GM23338 (cell line): ENCODE results near the gene USP50. TPM values are rescaled to one million over a fixed set of nuclear protein-coding genes. Genes with fewer than 3 reads are reported as not detected.

Source experiments
- ATAC-seq: fragments of 200-7000 bp; cut with Tn5 transposase; 3 replicates; pipeline ENCODE4 v1.9.1; 2020
- DNase-seq: peaks from one replicate; pipeline ENCODE4 v3.0.0-alpha.2; 2015; ENCODE audit warnings: low spot score
- H2AFZ ChIP-seq: fragments of 200-600 bp; sonication (generic); 2 replicates; pipeline ENCODE4 v1.8.0; 2016; ENCODE audit warnings: antibody characterized with exemption, mild to moderate bottlenecking, moderate library complexity
- H3F3A ChIP-seq: fragments of 200-600 bp; sonication (generic); replicated peaks from 2 replicates; pipeline ENCODE4 v1.8.0; 2017; ENCODE audit warnings: antibody characterized with exemption, mixed run types, low read depth
- H3K27ac ChIP-seq: fragments of 200-600 bp; sonication (generic); 2 replicates; pipeline ENCODE4 v1.6.1; 2016; ENCODE audit warnings: low read depth
- H3K27me3 ChIP-seq: fragments of 200-600 bp; sonication (generic); 2 replicates; pipeline ENCODE4 v1.8.0; 2016; ENCODE audit warnings: mild to moderate bottlenecking, mixed run types, moderate library complexity; ENCODE audit not compliant: insufficient read depth
- H3K36me3 ChIP-seq: fragments of 200-600 bp; sonication (generic); 2 replicates; pipeline ENCODE4 v1.8.0; 2016; ENCODE audit warnings: mild to moderate bottlenecking; ENCODE audit not compliant: insufficient read depth
- H3K4me1 ChIP-seq: fragments of 200-600 bp; sonication (generic); 2 replicates; pipeline ENCODE4 v1.8.0; 2016; ENCODE audit warnings: mild to moderate bottlenecking, moderate library complexity; ENCODE audit not compliant: insufficient read depth
- H3K4me2 ChIP-seq: fragments of 200-600 bp; sonication (generic); 2 replicates; pipeline ENCODE4 v1.7.1; 2017; ENCODE audit warnings: mixed run types
- H3K4me3 ChIP-seq: fragments of 200-600 bp; sonication (generic); 2 replicates; pipeline ENCODE4 v1.6.1; 2016; ENCODE audit warnings: mixed run types
- H3K79me2 ChIP-seq: fragments of 200-600 bp; sonication (generic); replicated peaks from 2 replicates; pipeline ENCODE4 v1.8.0; 2017; ENCODE audit warnings: mild to moderate bottlenecking; ENCODE audit not compliant: insufficient read depth
- H3K9me2 ChIP-seq: fragments of 200-600 bp; sonication (generic); 2 replicates; pipeline ENCODE4 v1.8.0; 2017; ENCODE audit not compliant: insufficient read depth
- H4K20me1 ChIP-seq: fragments of 200-600 bp; sonication (generic); replicated peaks from 2 replicates; pipeline ENCODE4 v1.8.0; 2017; ENCODE audit warnings: mild to moderate bottlenecking; ENCODE audit not compliant: insufficient read depth
- H3K27ac Mint-ChIP-seq: 2 replicates; pipeline ENCODE4 v1.8.0; 2020; ENCODE audit warnings: inconsistent platforms, mild to moderate bottlenecking, moderate library complexity, mixed read lengths
- H3K27me3 Mint-ChIP-seq: 3 replicates; pipeline ENCODE4 v1.8.0; 2022; ENCODE audit warnings: low read depth, mild to moderate bottlenecking, moderate library complexity, mixed read lengths, inconsistent platforms; ENCODE audit not compliant: insufficient read depth, poor library complexity
- H3K36me3 Mint-ChIP-seq: 3 replicates; pipeline ENCODE4 v1.8.0; 2021; ENCODE audit warnings: low read depth, mild to moderate bottlenecking, inconsistent platforms, moderate library complexity, mixed read lengths
- H3K4me1 Mint-ChIP-seq: 3 replicates; pipeline ENCODE4 v1.8.0; 2020; ENCODE audit warnings: mild to moderate bottlenecking, inconsistent platforms, mixed read lengths
- H3K4me3 Mint-ChIP-seq: 3 replicates; pipeline ENCODE4 v1.8.0; 2021; ENCODE audit warnings: moderate library complexity, mild to moderate bottlenecking, inconsistent platforms, mixed read lengths
- H3K9me3 Mint-ChIP-seq: 3 replicates; pipeline ENCODE4 v1.8.0; 2020; ENCODE audit warnings: moderate library complexity, mild to moderate bottlenecking, inconsistent platforms, mixed read lengths
- EZH2 ChIP-seq: fragments of 200-600 bp; sonication (generic); IDR thresholded peaks from one replicate; pipeline ENCODE4 v1.8.0; 2017; ENCODE audit warnings: antibody characterized with exemption, mild to moderate bottlenecking, low read depth; ENCODE audit not compliant: unreplicated experiment
- EZH2phosphoT487 ChIP-seq: fragments of 200-600 bp; sonication (generic); IDR thresholded peaks from one replicate; pipeline ENCODE4 v1.8.1; 2018; ENCODE audit warnings: antibody characterized with exemption; ENCODE audit not compliant: unreplicated experiment
- JUNB ChIP-seq: IDR thresholded peaks from one replicate; pipeline ENCODE4 v1.6.1; 2016; ENCODE audit warnings: antibody characterized with exemption; ENCODE audit not compliant: unreplicated experiment
- NANOG ChIP-seq: IDR thresholded peaks from 2 replicates; pipeline ENCODE4 v1.6.1; 2016; ENCODE audit warnings: antibody characterized with exemption, borderline replicate concordance
- POLR2AphosphoS5 ChIP-seq: IDR thresholded peaks from 2 replicates; pipeline ENCODE4 v1.6.1; 2016; ENCODE audit warnings: antibody characterized with exemption, low read depth
- STAT1 ChIP-seq: IDR thresholded peaks from one replicate; pipeline ENCODE4 v1.6.1; 2016; ENCODE audit warnings: antibody characterized with exemption; ENCODE audit not compliant: unreplicated experiment
- ZNF114 ChIP-seq: fragments of 250-450 bp; sonication (Bioruptor Pico); IDR thresholded peaks from 2 replicates; pipeline ENCODE4 v1.5.0; 2020; ENCODE audit warnings: mild to moderate bottlenecking, moderate library complexity
- polyA plus RNA-seq: library from polyadenylated mRNA; unstranded; fragments of >200 nt; fragmentation: Nextera tagmentation; extraction: Ambion mirVana; gene quantifications from 2 replicates; pipeline ENCODE4 v1.2.1, GENCODE V29; 2016
- total RNA-seq: library from RNA; depleted of rRNA; stranded (reverse); fragments of >200 nt; shearing (Covaris generic); gene quantifications from 2 replicates; pipeline ENCODE4 v1.2.3, GENCODE V29; 2014
- TF ChIP-seq, protein P1 (sequence below), 2 experiments: fragments of 200-600 bp in 1 of 2; sonication (generic) in 1 of 2; conservative IDR thresholded peaks; 2 replicates each; pipeline versions ENCODE4 v1.5.1 to v1.6.1; 2016 to 2017; ENCODE audit warnings: antibody characterized with exemption in 2 of 2, low read depth in 2 of 2, mild to moderate bottlenecking in 2 of 2, moderate library complexity in 1 of 2
- TF ChIP-seq, protein P2 (sequence below): IDR thresholded peaks from 2 replicates; pipeline ENCODE4 v1.6.1; 2016; ENCODE audit warnings: antibody characterized with exemption
- TF ChIP-seq, protein P3 (sequence below): IDR thresholded peaks from one replicate; pipeline ENCODE4 v1.6.1; 2018; ENCODE audit warnings: antibody characterized with exemption; ENCODE audit not compliant: unreplicated experiment
- TF ChIP-seq, protein P4 (sequence below): fragments of 250-450 bp; sonication (Bioruptor Pico); IDR thresholded peaks from 2 replicates; pipeline ENCODE4 v1.5.0; 2020; ENCODE audit warnings: mild to moderate bottlenecking, moderate library complexity

Gene USP50
- total and polyA plus RNA-seq, 2 experiments from 2014 or later, result 6.3 TPM; not detected in 1

DNA sequence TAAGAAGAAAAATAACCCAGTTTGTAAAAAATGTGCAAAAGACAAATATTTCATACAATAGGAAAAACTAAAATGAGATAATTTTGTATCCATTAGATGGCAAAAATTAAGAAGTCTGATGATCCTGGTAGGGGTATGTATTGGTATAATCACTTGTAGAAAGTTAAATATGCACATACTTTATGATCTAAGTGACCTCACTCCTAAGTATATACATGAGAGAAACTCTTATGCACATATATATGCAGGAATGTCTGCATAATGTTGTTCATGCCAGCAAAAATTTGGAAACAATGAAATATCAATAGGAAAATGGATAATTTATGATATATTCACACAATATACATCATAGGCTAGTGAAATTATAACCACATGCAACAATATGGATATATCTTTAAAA, 33.5 kb downstream of the USP50 start (continued):
- TF ChIP-seq, protein P1, sequence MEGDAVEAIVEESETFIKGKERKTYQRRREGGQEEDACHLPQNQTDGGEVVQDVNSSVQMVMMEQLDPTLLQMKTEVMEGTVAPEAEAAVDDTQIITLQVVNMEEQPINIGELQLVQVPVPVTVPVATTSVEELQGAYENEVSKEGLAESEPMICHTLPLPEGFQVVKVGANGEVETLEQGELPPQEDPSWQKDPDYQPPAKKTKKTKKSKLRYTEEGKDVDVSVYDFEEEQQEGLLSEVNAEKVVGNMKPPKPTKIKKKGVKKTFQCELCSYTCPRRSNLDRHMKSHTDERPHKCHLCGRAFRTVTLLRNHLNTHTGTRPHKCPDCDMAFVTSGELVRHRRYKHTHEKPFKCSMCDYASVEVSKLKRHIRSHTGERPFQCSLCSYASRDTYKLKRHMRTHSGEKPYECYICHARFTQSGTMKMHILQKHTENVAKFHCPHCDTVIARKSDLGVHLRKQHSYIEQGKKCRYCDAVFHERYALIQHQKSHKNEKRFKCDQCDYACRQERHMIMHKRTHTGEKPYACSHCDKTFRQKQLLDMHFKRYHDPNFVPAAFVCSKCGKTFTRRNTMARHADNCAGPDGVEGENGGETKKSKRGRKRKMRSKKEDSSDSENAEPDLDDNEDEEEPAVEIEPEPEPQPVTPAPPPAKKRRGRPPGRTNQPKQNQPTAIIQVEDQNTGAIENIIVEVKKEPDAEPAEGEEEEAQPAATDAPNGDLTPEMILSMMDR (conservative IDR thresholded peaks at IDR 0.05; ENCODE audit: low read depth in 2 of 2), result no peak
- TF ChIP-seq ZNF114 (CRISPR knock-in tag) (no peak), EZH2phosphoT487 (no peak), JUNB (no peak), STAT1 (no peak)
- TF ChIP-seq, protein P2, sequence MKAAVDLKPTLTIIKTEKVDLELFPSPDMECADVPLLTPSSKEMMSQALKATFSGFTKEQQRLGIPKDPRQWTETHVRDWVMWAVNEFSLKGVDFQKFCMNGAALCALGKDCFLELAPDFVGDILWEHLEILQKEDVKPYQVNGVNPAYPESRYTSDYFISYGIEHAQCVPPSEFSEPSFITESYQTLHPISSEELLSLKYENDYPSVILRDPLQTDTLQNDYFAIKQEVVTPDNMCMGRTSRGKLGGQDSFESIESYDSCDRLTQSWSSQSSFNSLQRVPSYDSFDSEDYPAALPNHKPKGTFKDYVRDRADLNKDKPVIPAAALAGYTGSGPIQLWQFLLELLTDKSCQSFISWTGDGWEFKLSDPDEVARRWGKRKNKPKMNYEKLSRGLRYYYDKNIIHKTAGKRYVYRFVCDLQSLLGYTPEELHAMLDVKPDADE, result no peak

DNA sequence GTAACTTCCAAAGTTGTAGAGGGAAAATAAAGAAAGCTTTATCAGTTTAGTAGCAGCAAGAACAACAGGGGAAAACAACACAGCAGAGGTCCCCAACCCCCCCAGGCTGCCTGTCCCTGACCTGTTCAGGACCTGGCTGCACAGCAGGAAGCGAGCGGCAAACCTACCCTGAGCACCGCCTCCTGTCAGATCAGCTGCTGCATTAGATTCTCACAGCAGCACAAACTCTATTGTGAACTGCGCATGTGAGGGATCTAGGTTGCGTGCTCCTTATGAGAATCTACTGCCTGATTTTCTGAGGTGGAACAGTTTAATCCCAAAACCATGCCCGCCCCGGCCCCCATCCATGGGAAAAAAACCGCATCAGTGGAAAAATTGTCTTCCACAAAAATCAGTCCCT, 40.3 kb downstream of the USP50 start:
- Histone ChIP-seq H4K20me1 (no peaks in the 10 kb centered on the region), H3K4me2 (no peak overlapping the region), H3K4me1 (peaks cover 11% of the 10 kb centered on the region; the same call in 1 of the 2 replicates), H3K27ac (no peak overlapping the region), H3K9me2 (no peaks in the 10 kb centered on the region), H2AFZ (no peak overlapping the region), H3K4me3 (no peak overlapping the region), H3F3A (0 out of 2 replicates have a peak, but pooled peaks cover 3% of the 10 kb centered on the region), H3K36me3 (no peaks in the 10 kb centered on the region), H3K27me3 (no peaks in the 10 kb centered on the region), H3K79me2 (no peaks in the 10 kb centered on the region)
- H3K9me3 Mint-ChIP-seq, result no peaks in the 10 kb centered on the region
- H3K4me3 Mint-ChIP-seq, result no peak overlapping the region
- peak; percentile 95 for ATAC-seq
- peaks cover 12% of the 10 kb centered on the region for H3K4me1 Mint-ChIP-seq
- peaks cover 2% of the 10 kb centered on the region for H3K27me3 Mint-ChIP-seq
- H3K27ac Mint-ChIP-seq, result no peak overlapping the region
- DNase-seq, result peak; percentile 59
- H3K36me3 Mint-ChIP-seq, result peaks cover 5% of the 10 kb centered on the region; the same call in 2 of the 3 replicates
- TF ChIP-seq ZNF114 (CRISPR knock-in tag) (no peak), JUNB (no peak), POLR2AphosphoS5 (no peak), EZH2 (no peak), NANOG (no peak), EZH2phosphoT487 (no peak), STAT1 (no peak)
- TF ChIP-seq, protein P3, sequence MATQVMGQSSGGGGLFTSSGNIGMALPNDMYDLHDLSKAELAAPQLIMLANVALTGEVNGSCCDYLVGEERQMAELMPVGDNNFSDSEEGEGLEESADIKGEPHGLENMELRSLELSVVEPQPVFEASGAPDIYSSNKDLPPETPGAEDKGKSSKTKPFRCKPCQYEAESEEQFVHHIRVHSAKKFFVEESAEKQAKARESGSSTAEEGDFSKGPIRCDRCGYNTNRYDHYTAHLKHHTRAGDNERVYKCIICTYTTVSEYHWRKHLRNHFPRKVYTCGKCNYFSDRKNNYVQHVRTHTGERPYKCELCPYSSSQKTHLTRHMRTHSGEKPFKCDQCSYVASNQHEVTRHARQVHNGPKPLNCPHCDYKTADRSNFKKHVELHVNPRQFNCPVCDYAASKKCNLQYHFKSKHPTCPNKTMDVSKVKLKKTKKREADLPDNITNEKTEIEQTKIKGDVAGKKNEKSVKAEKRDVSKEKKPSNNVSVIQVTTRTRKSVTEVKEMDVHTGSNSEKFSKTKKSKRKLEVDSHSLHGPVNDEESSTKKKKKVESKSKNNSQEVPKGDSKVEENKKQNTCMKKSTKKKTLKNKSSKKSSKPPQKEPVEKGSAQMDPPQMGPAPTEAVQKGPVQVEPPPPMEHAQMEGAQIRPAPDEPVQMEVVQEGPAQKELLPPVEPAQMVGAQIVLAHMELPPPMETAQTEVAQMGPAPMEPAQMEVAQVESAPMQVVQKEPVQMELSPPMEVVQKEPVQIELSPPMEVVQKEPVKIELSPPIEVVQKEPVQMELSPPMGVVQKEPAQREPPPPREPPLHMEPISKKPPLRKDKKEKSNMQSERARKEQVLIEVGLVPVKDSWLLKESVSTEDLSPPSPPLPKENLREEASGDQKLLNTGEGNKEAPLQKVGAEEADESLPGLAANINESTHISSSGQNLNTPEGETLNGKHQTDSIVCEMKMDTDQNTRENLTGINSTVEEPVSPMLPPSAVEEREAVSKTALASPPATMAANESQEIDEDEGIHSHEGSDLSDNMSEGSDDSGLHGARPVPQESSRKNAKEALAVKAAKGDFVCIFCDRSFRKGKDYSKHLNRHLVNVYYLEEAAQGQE, result no peak
- TF ChIP-seq, protein P2, result no peak
- TF ChIP-seq, protein P4, sequence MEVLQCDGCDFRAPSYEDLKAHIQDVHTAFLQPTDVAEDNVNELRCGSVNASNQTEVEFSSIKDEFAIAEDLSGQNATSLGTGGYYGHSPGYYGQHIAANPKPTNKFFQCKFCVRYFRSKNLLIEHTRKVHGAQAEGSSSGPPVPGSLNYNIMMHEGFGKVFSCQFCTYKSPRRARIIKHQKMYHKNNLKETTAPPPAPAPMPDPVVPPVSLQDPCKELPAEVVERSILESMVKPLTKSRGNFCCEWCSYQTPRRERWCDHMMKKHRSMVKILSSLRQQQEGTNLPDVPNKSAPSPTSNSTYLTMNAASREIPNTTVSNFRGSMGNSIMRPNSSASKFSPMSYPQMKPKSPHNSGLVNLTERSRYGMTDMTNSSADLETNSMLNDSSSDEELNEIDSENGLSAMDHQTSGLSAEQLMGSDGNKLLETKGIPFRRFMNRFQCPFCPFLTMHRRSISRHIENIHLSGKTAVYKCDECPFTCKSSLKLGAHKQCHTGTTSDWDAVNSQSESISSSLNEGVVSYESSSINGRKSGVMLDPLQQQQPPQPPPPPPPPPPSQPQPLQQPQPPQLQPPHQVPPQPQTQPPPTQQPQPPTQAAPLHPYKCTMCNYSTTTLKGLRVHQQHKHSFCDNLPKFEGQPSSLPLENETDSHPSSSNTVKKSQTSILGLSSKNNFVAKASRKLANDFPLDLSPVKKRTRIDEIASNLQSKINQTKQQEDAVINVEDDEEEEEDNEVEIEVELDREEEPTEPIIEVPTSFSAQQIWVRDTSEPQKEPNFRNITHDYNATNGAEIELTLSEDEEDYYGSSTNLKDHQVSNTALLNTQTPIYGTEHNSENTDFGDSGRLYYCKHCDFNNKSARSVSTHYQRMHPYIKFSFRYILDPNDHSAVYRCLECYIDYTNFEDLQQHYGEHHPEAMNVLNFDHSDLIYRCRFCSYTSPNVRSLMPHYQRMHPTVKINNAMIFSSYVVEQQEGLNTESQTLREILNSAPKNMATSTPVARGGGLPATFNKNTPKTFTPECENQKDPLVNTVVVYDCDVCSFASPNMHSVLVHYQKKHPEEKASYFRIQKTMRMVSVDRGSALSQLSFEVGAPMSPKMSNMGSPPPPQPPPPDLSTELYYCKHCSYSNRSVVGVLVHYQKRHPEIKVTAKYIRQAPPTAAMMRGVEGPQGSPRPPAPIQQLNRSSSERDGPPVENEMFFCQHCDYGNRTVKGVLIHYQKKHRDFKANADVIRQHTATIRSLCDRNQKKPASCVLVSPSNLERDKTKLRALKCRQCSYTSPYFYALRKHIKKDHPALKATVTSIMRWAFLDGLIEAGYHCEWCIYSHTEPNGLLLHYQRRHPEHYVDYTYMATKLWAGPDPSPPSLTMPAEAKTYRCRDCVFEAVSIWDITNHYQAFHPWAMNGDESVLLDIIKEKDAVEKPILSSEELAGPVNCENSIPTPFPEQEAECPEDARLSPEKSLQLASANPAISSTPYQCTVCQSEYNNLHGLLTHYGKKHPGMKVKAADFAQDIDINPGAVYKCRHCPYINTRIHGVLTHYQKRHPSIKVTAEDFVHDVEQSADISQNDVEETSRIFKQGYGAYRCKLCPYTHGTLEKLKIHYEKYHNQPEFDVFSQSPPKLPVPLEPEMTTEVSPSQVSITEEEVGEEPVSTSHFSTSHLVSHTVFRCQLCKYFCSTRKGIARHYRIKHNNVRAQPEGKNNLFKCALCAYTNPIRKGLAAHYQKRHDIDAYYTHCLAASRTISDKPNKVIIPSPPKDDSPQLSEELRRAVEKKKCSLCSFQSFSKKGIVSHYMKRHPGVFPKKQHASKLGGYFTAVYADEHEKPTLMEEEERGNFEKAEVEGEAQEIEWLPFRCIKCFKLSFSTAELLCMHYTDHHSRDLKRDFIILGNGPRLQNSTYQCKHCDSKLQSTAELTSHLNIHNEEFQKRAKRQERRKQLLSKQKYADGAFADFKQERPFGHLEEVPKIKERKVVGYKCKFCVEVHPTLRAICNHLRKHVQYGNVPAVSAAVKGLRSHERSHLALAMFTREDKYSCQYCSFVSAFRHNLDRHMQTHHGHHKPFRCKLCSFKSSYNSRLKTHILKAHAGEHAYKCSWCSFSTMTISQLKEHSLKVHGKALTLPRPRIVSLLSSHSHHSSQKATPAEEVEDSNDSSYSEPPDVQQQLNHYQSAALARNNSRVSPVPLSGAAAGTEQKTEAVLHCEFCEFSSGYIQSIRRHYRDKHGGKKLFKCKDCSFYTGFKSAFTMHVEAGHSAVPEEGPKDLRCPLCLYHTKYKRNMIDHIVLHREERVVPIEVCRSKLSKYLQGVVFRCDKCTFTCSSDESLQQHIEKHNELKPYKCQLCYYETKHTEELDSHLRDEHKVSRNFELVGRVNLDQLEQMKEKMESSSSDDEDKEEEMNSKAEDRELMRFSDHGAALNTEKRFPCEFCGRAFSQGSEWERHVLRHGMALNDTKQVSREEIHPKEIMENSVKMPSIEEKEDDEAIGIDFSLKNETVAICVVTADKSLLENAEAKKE (CRISPR knock-in tag), result no peak
